HG03097 (cell line): Measurements from ENCODE around the gene UBL3.

Experiments used
- ATAC-seq: cut with Tn5 transposase; IDR thresholded peaks from one replicate; pipeline ENCODE4 v1.9.1; 2021; ENCODE audit not compliant: unreplicated experiment, low FRiP score

UBL3 gene

DNA sequence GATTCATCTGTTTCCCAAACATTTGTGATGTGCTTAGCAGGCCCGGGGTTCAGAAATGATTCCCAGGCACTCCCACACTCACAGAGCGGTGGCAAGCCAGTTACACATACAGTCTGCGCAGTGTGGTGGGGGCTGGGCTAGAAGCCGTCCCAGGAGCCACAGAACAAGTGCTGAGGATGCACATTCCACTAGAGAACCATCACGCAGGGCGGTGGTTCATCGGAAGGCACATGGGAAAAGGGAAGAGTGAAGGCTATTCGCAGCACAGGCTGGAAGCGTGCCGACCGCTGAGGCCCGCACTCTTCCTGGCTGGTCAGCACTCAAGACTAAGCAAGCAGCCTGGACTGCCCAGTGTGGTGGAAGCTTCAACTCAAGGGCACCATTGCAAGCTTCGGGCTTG lies 128.7 kb downstream of the UBL3 start:
- ATAC-seq, result no peak

DNA sequence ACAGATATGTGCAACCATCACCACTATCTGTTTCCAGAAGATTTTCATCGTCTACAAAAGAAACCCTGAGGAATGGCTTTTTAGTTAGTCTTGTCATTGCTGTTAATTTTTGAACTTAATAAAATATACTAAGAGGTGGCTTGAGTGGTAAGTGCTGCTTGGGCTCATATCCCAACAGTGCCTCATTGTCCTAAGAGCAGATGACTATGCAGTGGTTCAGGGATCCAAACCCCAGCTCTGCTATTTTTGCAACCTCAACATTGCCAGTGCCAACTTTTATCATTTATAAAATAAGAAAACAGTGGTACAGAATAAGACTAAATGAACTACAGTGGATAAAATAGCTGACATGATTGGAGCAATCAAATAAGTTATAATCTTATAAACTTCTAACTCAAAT lies 131.7 kb downstream of the UBL3 start:
- ATAC-seq, result no peak

DNA sequence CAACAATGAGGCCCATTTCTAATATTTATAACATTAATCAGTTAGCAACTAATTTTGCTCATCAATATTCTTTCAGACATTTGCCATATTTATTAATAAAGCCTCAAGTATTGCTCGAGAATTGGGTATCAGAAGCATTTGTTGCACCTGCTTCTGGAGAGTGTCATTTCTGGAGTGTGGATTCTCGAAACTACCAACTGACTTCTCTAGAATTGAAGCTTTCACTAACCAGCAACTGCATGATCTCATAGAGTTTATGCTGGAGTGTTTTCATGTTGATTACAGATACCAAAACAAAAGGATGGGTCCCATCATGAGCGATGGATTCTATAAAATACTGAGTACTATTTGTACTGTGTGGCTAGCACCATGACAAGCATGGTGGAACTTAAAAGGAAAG lies 133.9 kb downstream of the UBL3 start:
- no peak for ATAC-seq
